ENCODE data around the gene KCNK18. TPM values are rescaled to one million over a fixed set of nuclear protein-coding genes. Genes with fewer than 3 reads are reported as not detected.

KCNK18 gene
- total RNA-seq, 1 experiment from 2014 or later: not detected

DNA sequence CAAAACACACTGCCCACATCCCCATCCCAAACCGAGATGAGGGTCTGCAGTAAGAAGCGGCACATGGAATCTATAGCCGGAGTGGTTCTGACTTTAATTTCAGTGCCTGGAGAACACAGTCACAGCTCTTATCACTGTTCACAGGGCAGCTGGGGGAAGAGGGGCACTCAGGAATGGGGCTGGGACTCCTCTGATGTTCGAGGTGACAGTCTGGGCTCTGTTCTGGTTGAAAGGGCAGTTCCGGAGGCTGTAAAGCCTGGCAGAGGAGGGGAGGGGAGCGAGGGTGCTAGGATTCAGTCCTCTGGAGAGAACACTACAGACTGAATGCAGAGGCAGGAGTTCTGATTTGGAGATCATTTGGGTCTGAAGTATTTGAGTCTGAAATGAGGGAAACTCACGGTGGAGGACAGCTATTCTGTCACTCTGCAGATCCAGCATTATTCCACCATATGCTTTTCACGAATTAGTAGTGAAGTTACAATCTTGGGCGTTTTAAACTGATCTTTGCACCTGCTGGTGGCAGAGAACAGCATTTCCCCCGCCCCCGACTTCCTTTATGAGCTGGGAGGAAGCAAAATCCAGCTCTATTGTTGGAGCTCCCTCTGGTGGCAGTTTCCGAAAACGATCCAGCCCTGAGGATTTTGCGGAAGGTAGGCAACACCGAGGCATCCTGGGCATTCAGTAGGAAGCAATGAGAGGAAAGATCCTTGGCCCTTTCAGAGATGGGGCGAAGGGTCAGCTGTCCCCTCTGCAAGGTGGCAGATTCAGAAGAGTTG lies 22.7 kb upstream of the KCNK18 start:
- Mint-ChIP-seq H3K36me3 (ENCODE audit: insufficient read depth, unreplicated experiment) (no peaks in the 10 kb centered on the region), H3K27me3 (ENCODE audit: insufficient read depth, unreplicated experiment) (peaks cover 33% of the 10 kb centered on the region), H3K4me1 (ENCODE audit: insufficient read depth, unreplicated experiment) (no peaks in the 10 kb centered on the region), H3K4me3 (ENCODE audit: unreplicated experiment) (peak overlapping the region; percentile 71), H3K9me3 (ENCODE audit: unreplicated experiment) (no peaks in the 10 kb centered on the region), H3K27ac (ENCODE audit: low read depth, unreplicated experiment) (no peak overlapping the region)
- ChIA-PET POLR2A (interaction anchor here (0.6 to 1.7 kb wide), 6 partner anchors 12 to 569 kb away, joined by 3 to 25 read pairs (median 4); no protein-coding TSS in a partner anchor), CTCF (interaction anchor here (0.6 to 18.6 kb wide), 68 partner anchors 8 to 649 kb away, joined by 3 to 578 read pairs (median 4); partner anchors contain the start of genes ENO4 and HSPA12A)
- TF ChIP-seq, protein P1, sequence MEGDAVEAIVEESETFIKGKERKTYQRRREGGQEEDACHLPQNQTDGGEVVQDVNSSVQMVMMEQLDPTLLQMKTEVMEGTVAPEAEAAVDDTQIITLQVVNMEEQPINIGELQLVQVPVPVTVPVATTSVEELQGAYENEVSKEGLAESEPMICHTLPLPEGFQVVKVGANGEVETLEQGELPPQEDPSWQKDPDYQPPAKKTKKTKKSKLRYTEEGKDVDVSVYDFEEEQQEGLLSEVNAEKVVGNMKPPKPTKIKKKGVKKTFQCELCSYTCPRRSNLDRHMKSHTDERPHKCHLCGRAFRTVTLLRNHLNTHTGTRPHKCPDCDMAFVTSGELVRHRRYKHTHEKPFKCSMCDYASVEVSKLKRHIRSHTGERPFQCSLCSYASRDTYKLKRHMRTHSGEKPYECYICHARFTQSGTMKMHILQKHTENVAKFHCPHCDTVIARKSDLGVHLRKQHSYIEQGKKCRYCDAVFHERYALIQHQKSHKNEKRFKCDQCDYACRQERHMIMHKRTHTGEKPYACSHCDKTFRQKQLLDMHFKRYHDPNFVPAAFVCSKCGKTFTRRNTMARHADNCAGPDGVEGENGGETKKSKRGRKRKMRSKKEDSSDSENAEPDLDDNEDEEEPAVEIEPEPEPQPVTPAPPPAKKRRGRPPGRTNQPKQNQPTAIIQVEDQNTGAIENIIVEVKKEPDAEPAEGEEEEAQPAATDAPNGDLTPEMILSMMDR (IDR thresholded peaks at IDR 0.05; ENCODE audit: unreplicated experiment): peak; percentile 78
- peak; percentile 89 for DNase-seq (ENCODE audit: unreplicated experiment)
- no TSS peak for BruUV-seq (replicated peaks)
- intact Hi-C loops (cut with micrococcal nuclease): loop anchor here (1.0 to 10.0 kb wide), 5 partner anchors 100 to 547 kb away; no protein-coding TSS in a partner anchor

DNA sequence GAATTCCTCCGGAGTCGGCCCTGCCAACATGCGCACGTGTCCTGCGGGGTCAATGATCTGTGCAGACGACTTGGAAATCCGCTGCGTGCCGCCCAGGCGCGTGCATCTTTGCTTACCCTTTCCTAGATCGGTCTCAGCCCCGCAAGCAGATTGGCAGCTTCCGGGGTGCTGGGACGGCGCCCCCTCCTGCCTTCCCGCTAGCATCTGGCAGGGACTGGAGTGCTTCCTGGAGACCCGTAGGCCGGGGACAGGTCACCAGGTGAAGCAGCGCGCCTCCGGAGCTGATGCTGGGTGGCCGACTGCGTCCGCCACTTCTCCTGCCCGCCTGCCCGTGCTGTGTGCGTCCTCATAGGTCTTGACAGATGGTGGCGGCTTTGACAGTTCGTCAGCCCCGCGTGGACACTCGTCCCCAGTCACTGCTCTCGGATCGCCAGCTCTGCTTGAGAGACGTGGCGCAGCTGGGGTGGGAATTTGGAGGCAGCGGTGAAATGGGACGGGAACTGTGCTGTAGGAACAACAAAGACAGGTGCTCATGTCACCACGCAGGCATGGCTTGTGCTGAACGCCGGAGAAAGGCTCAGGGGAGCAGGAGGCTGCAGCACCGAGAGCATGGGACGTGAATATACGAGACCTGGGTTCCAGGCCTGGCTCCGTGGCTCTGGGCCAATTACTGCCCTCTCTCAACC lies 21.9 kb upstream of the KCNK18 start:
- no TSS peak for BruUV-seq (replicated peaks)
- no peaks in the 10 kb centered on the region for H3K9me3 Mint-ChIP-seq (ENCODE audit: unreplicated experiment)
- H3K36me3 Mint-ChIP-seq (ENCODE audit: insufficient read depth, unreplicated experiment): no peaks in the 10 kb centered on the region
- peak overlapping the region; percentile 71 for H3K4me3 Mint-ChIP-seq (ENCODE audit: unreplicated experiment)
- no peak for DNase-seq (ENCODE audit: unreplicated experiment)
- H3K4me1 Mint-ChIP-seq (ENCODE audit: insufficient read depth, unreplicated experiment): no peaks in the 10 kb centered on the region
- intact Hi-C loops (cut with micrococcal nuclease): loop anchor here (1.0 to 10.0 kb wide), 5 partner anchors 101 to 548 kb away; no protein-coding TSS in a partner anchor
- ChIA-PET POLR2A (interaction anchor here (0.6 to 1.7 kb wide), 6 partner anchors 12 to 570 kb away, joined by 3 to 25 read pairs (median 4); no protein-coding TSS in a partner anchor), CTCF (interaction anchor here (0.6 to 18.6 kb wide), 63 partner anchors 9 to 650 kb away, joined by 3 to 578 read pairs (median 4); partner anchors contain the start of genes ENO4 and HSPA12A)
- H3K27ac Mint-ChIP-seq (ENCODE audit: low read depth, unreplicated experiment): no peak overlapping the region
- H3K27me3 Mint-ChIP-seq (ENCODE audit: insufficient read depth, unreplicated experiment): peaks cover 37% of the 10 kb centered on the region
- TF ChIP-seq, protein P1 (IDR thresholded peaks at IDR 0.05; ENCODE audit: unreplicated experiment): no peak

DNA sequence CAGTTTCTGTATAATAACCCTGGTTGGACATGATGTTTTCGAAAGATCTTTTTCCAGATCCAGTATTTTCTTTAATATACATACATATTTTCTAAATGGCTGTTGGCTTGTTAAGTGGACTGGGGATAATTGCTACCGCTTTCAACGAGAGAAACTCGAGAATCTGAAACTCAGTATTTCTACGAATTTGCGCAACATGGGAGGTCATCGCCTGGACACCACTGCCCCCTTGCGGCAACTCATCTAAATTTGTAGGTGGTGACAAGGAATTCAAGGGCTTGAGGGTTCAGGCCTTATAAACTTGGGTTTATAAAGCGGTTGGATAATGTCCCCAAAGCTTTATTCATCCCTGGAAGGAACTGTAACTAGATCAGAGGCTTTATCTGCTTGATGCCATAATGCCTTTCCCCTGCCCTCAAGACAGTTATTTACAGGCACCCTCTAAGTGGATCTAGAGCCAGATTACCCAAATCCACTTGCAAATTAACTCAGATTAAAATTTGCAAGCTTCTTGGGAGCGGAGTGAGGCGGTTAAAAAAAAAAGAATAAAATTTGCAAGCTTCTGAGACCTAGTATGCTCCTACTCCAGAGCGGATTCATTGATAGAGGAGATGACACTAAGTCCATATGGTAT lies 21.3 kb upstream of the KCNK18 start:
- TF ChIP-seq, protein P1 (IDR thresholded peaks at IDR 0.05; ENCODE audit: unreplicated experiment): peak; percentile 86
- intact Hi-C loops (cut with micrococcal nuclease): loop anchor here (1.0 to 10.0 kb wide), 5 partner anchors 101 to 549 kb away; no protein-coding TSS in a partner anchor
- Mint-ChIP-seq H3K36me3 (ENCODE audit: insufficient read depth, unreplicated experiment) (no peaks in the 10 kb centered on the region), H3K4me3 (ENCODE audit: unreplicated experiment) (peak overlapping the region; percentile 71), H3K9me3 (ENCODE audit: unreplicated experiment) (no peaks in the 10 kb centered on the region), H3K27ac (ENCODE audit: low read depth, unreplicated experiment) (no peak overlapping the region), H3K27me3 (ENCODE audit: insufficient read depth, unreplicated experiment) (peaks cover 38% of the 10 kb centered on the region), H3K4me1 (ENCODE audit: insufficient read depth, unreplicated experiment) (no peaks in the 10 kb centered on the region)
- POLR2A ChIA-PET: interaction anchor here (1.7 kb wide), 1 partner anchor 379 kb away, joined by 25 read pairs; no protein-coding TSS in a partner anchor
- peak; percentile 82 for DNase-seq (ENCODE audit: unreplicated experiment)
- BruUV-seq (replicated peaks): no TSS peak
- CTCF ChIA-PET: interaction anchor here (0.6 to 18.6 kb wide), 36 partner anchors 9 to 761 kb away, joined by 3 to 578 read pairs (median 4); no protein-coding TSS in a partner anchor
